Umbilical cord (tissue), 2 donors: ENCODE measurements around the gene DTYMK. TPM values are rescaled to one million over a fixed set of nuclear protein-coding genes. Genes with fewer than 3 reads are reported as not detected.
A peak's percentile ranks its signal among the peaks of the same experiment; 100 is the strongest.

ENCODE experiments used
- DNase-seq: peaks from one replicate; pipeline ENCODE4 v3.0.0-alpha.2; 2015; ENCODE audit warnings: low spot score
- total RNA-seq: library from RNA; depleted of rRNA; stranded (reverse); fragments of >200 nt; gene quantifications from one replicate; pipeline ENCODE4 v1.2.3, GENCODE V29; 2014; ENCODE audit warnings: low replicate concordance; ENCODE audit not compliant: insufficient read depth

The DTYMK gene
- total RNA-seq, 1 donor from 2014 or later = 21.2 TPM

GRCh38 chr2:241649927-241650326 lies 36.7 kb downstream of the DTYMK start:
- DNase-seq = no peak

GRCh38 chr2:241649404-241649803 lies 37.2 kb downstream of the DTYMK start:
- DNase-seq = no peak

GRCh38 chr2:241648453-241648852 lies 38.2 kb downstream of the DTYMK start:
- DNase-seq = no peak

GRCh38 chr2:241645915-241646645 lies 40.5 kb downstream of the DTYMK start:
- DNase-seq = no peak

GRCh38 chr2:241645056-241645914 lies 41.3 kb downstream of the DTYMK start:
- DNase-seq = no peak

GRCh38 chr2:241641631-241642030 lies 45.0 kb downstream of the DTYMK start:
- no peak for DNase-seq

GRCh38 chr2:241640165-241640795 lies 46.3 kb downstream of the DTYMK start:
- DNase-seq = no peak

GRCh38 chr2:241639385-241639784 lies 47.2 kb downstream of the DTYMK start:
- DNase-seq = no peak

GRCh38 chr2:241638940-241639339 lies 47.7 kb downstream of the DTYMK start:
- no peak for DNase-seq

- no peak for DNase-seq
These were observed 48.6 kb downstream of the DTYMK start for GRCh38 chr2:241637795-241638660.

GRCh38 chr2:241637018-241637794 lies 49.4 kb downstream of the DTYMK start, which contains the start of the genes ATG4B and THAP4:
Gene ATG4B (plus strand): TSS chr2:241637693. CDS start chr2:241637715, 22 bp downstream.
Gene THAP4 (minus strand): TSS chr2:241637158. CDS start chr2:241637017, 141 bp downstream.
- peak; percentile 89 for DNase-seq

GRCh38 chr2:241636182-241637017 lies 50.2 kb downstream of the DTYMK start:
- DNase-seq = peak; percentile 33

GRCh38 chr2:241635756-241636155 lies 50.9 kb downstream of the DTYMK start:
- no peak for DNase-seq

GRCh38 chr2:241633561-241633960 lies 53.1 kb downstream of the DTYMK start:
- no peak for DNase-seq

GRCh38 chr2:241632478-241633325 lies 53.9 kb downstream of the DTYMK start:
- DNase-seq = no peak

GRCh38 chr2:241629762-241630435 lies 56.7 kb downstream of the DTYMK start:
- no peak for DNase-seq

- DNase-seq = no peak
These were observed 58.9 kb downstream of the DTYMK start for GRCh38 chr2:241627675-241628074.
